HG03575 (cell line): ENCODE data around the gene CNKSR1.
"Not testable (repeated sequence)": the region's sequence is repeated elsewhere in the genome, so short reads cannot be mapped to it uniquely, and the experiment has no call there.

Source experiments
- ATAC-seq: cut with Tn5 transposase; IDR thresholded peaks from one replicate; pipeline ENCODE4 v1.9.1; 2021; ENCODE audit not compliant: unreplicated experiment, insufficient number of reproducible peaks, low FRiP score; ENCODE audit errors: extremely low read depth

CNKSR1 gene

GRCh38 chr1:26218906-26219494, 41.7 kb downstream of the CNKSR1 start:
- ATAC-seq, result no peak

DNA sequence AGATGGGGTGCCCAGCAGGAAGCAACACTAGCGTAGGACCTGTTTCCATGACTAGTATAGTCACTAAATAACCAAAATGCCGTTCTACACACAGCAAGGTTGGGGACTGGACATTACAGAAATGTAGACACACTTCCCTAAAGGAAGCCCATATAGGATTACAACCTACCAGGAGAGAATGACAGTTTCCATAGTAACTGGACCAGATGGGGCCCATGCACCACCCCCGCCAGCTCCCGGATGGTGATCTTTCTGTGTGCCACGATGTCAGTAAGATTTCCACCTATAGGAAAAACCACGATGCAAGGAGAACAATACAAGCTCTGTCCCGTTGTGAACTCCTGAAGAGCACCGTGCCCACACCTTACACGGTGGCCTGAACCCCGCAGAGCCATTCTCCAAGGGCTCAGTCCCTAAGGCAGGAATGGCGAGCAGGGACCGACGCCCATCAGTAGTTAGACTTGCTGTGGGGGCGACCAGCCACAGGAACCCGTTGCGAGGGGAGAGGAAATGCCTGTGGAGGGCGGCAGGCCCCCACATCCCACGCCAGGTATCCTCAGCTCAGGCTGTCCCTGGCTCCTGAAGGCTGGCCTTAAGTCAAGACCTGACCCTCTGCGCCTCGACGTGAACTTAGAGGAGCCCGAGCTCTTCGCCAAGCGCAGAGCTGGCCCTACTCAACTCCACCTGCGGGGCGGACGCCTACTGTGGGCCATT, 43.1 kb downstream of the CNKSR1 start:
- no peak for ATAC-seq

- no peak for ATAC-seq
These were observed 43.8 kb downstream of the CNKSR1 start for GRCh38 chr1:26221094-26221493.

GRCh38 chr1:26224606-26225005, 47.3 kb downstream of the CNKSR1 start:
- ATAC-seq, result no peak

DNA sequence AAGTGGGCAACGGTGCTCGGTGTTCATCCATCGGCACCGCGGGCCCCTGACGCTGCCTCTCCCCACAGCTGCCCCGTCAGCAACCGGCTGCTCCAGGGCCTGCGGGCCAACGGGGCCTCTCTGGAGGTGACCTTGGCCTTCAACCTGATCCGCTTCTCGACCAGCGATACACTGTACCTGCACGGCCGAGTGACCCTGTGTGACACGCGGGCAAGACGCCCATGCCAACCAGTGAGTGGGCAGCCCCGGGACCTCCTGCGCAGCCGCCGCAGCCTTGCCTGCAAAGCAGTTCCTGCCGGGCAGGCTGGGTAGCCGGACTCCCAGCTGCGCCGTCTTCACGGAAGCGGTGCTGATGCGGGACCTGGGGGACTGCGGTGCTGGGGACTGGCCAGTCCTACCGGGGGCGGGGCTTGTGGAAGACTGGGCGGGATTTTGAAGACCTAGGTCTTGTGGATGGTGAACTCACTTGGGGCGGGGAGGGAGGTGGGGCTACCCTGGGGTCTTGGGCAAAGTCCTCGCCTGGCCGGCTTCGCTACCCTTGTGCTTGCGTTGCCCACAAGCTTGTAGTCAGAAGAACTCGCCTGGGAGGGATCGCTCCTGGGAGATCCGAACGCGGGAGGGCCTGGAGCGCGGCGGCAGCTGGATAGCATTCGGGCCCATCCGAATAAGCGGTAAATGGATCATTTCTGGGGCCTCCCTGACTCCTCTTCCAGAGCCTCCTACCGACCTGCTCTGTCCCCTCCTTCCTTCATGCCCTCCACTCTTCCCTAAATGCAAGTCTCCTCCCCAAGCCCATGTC, 47.9 kb downstream of the CNKSR1 start:
- ATAC-seq, result no peak

- not testable (repeated sequence) for ATAC-seq
These were observed 53.4 kb downstream of the CNKSR1 start for GRCh38 chr1:26230682-26231081.

DNA sequence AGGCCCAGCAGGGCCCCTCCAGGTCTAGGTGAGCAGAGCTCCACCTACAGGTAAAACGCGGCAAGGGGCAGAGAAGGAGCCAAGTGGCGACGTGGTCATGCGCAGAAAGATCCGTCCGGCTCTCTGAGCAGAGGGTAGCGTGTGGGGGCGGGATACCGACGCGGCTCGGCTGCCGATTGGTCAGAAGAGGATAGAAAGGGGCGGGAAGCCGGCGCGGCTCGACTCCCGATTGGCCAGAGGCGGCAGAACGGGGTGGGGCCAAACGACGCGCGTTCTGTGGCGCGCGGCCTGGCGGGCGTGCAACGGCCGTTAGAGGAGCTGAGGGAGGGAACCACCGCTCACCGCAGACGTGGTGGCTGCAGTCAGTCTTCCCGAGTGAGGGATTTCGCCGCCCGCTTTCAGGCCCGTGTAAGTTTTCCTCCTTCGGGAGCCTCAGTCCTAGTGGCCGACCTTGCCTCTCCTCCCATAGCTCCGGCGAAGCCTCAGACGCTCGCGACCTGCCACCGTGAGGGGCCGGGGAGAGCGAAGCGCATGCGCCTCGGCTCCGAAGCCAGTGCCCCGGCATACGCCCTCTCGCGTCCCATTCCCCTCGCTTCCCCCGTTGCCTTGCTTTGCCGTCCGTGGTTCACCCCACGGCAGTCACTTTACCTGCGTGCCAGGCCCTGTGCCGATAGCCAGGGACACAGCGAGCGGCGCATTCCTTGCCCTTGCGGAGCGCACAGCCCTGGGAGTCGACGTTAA, 56.8 kb downstream of the CNKSR1 start, which contains the start of gene CEP85:
CEP85 (plus strand) TSS at position 298 of the 741 bp plus-strand sequence. CDS start 5,584 bp downstream, outside the sequence.
- ATAC-seq, result peak; percentile 73

DNA sequence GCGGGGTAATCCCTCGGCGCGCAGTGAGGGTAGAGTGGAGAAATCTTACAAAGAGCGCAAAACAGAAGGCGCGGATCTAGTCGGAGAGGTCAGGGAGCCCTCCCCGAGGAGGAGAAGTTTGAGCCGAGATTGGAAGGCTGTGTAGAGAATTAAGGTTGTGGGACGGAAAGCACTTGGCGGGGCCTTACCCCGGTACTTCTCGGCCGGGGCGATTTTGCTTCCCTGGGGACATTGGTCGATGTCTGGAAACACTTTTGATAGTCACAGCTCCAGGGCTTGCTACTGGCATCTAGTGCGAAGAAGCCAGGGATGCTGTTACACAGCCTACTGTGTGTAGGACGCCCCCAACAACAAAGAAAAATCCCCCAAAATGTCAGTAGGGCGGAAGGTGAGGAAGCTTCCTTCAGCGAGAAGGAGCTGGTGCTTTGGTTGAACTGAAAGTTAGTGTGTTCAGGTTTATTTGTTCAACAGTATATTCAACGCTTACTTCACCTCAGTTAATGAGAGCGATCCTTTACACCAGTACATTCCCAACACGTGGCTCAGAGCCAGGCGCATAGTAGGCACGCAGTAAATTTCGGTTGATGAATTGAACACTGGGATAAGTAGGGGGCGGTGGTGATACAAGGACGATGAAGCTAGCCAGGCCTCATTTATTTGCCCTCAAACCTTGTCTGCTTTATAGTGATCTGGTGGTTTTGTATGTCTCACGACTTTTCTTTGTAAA, 57.5 kb downstream of the CNKSR1 start:
- no peak for ATAC-seq

DNA sequence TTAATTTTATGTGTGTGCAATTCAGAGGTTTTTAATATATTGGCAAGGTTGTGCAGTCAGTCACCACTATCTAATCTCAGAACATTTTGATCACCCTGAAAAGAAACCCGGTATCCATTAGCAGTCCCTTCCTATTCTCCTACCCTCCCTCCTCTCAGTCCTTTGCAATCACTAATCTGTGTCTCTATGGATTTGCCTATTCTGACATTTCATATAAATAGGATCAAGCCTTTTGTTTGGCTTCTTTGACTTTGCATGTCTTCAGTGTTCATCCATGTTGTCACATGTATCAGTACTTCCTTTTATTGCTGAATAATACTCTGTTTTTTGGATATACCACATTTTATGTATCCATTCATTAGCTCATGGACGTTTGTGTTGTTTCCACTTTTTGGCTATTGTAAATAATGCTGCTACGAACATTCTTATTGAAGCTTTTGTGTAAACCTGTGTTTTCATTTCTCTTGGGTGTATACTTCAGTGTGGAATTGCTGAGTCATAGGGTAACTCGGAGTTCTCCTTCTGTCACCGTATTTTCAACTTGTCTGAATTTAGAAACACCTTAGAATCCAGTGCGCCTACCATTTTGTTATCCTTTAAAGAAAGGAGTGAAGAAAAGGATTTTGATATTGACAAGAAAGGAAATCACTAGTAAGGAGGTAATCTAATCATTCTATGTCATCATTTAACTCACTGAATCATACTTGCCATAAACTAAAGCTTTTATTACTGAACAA, 60.1 kb downstream of the CNKSR1 start:
- no peak for ATAC-seq
